WTC11 (cell line): Measurements from ENCODE around the gene DNAJA4. TPM values are rescaled to one million over a fixed set of nuclear protein-coding genes. Genes with fewer than 3 reads are reported as not detected.

ENCODE experiments used
- ATAC-seq: fragments of 200-7000 bp; cut with Tn5 transposase; 2 replicates; pipeline ENCODE4 v1.10.0; 2021; ENCODE audit warnings: mild to moderate bottlenecking, moderate library complexity
- CTCF ChIA-PET: fragments of 300-600 bp; sonication (Branson Sonifier 250); formaldehyde crosslinking; loops from one replicate; lab custom pipeline; 2021; ENCODE audit warnings: antibody characterized with exemption; lab: Charles Lee
- POLR2A ChIA-PET: fragments of 350-600 bp; sonication (Branson Sonifier 250); formaldehyde crosslinking; loops from one replicate; lab custom pipeline; 2021; ENCODE audit warnings: antibody characterized with exemption; lab: Charles Lee
- DNase-seq: peaks from one replicate; pipeline ENCODE4 v3.0.0; 2021; ENCODE audit warnings: low spot score
- H3K27ac Mint-ChIP-seq: 2 replicates; pipeline ENCODE4 v1.8.0; 2021; ENCODE audit warnings: mixed read lengths
- H3K27me3 Mint-ChIP-seq: 2 replicates; pipeline ENCODE4 v1.8.0; 2021; ENCODE audit warnings: low read depth, mild to moderate bottlenecking, moderate library complexity, mixed read lengths
- H3K36me3 Mint-ChIP-seq: 2 replicates; pipeline ENCODE4 v1.8.0; 2021; ENCODE audit warnings: mixed read lengths
- H3K4me1 Mint-ChIP-seq: 2 replicates; pipeline ENCODE4 v1.8.0; 2022; ENCODE audit warnings: mixed read lengths
- H3K4me3 Mint-ChIP-seq: 2 replicates; pipeline ENCODE4 v1.8.0; 2021; ENCODE audit warnings: mild to moderate bottlenecking, moderate library complexity, mixed read lengths
- H3K9me3 Mint-ChIP-seq: 2 replicates; pipeline ENCODE4 v1.8.0; 2021; ENCODE audit warnings: mixed read lengths
- ARID4B ChIP-seq: sonication (generic); formaldehyde crosslinking; IDR thresholded peaks from 2 replicates; pipeline ENCODE4 v1.8.0; 2023; ENCODE audit warnings: missing genetic modification reagents, mild to moderate bottlenecking, borderline replicate concordance
- ATF1 ChIP-seq: sonication (generic); formaldehyde crosslinking; IDR thresholded peaks from 2 replicates; pipeline ENCODE4 v1.8.1; 2023; ENCODE audit warnings: mild to moderate bottlenecking, moderate library complexity, missing genetic modification reagents
- CREB1 ChIP-seq: sonication (generic); formaldehyde crosslinking; IDR thresholded peaks from 2 replicates; pipeline ENCODE4 v1.8.0; 2023; ENCODE audit warnings: mild to moderate bottlenecking, missing genetic modification reagents
- E2F1 ChIP-seq: sonication (generic); formaldehyde crosslinking; IDR thresholded peaks from 2 replicates; pipeline ENCODE4 v1.8.0; 2022; ENCODE audit warnings: mild to moderate bottlenecking, missing genetic modification reagents
- ELF4 ChIP-seq: sonication (generic); formaldehyde crosslinking; IDR thresholded peaks from 2 replicates; pipeline ENCODE4 v1.8.1; 2022; ENCODE audit warnings: low read depth, mild to moderate bottlenecking, moderate library complexity, missing genetic modification reagents
- ERG ChIP-seq: fragments of 250-450 bp; sonication (Bioruptor Pico); IDR thresholded peaks from 2 replicates; pipeline ENCODE4 v1.8.0; 2021; ENCODE audit warnings: mild to moderate bottlenecking
- FOXK1 ChIP-seq: sonication (generic); formaldehyde crosslinking; IDR thresholded peaks from 2 replicates; pipeline ENCODE4 v1.8.0; 2022; ENCODE audit warnings: mild to moderate bottlenecking, moderate library complexity, missing genetic modification reagents
- FOXP1 ChIP-seq: sonication (generic); formaldehyde crosslinking; IDR thresholded peaks from 2 replicates; pipeline ENCODE4 v1.8.0; 2022; ENCODE audit warnings: missing genetic modification reagents, mild to moderate bottlenecking, moderate library complexity, borderline replicate concordance
- IRF1 ChIP-seq: sonication (generic); formaldehyde crosslinking; IDR thresholded peaks from 2 replicates; pipeline ENCODE4 v1.8.0; 2023; ENCODE audit warnings: missing genetic modification reagents
- NR1H2 ChIP-seq: sonication (generic); formaldehyde crosslinking; IDR thresholded peaks from 2 replicates; pipeline ENCODE4 v1.9.0; 2021; ENCODE audit warnings: mild to moderate bottlenecking, moderate library complexity, missing genetic modification reagents
- PRRX2 ChIP-seq: fragments of 250-450 bp; sonication (Bioruptor Pico); IDR thresholded peaks from 2 replicates; pipeline ENCODE4 v1.8.0; 2021; ENCODE audit warnings: mild to moderate bottlenecking
- RELA ChIP-seq: sonication (generic); formaldehyde crosslinking; IDR thresholded peaks from 2 replicates; pipeline ENCODE4 v1.8.1; 2022; ENCODE audit warnings: missing genetic modification reagents, mild to moderate bottlenecking, borderline replicate concordance
- SP1 ChIP-seq: sonication (generic); formaldehyde crosslinking; conservative IDR thresholded peaks from 2 replicates; pipeline ENCODE4 v1.8.1; 2022; ENCODE audit warnings: missing genetic modification reagents
- TP53 ChIP-seq: sonication (generic); formaldehyde crosslinking; IDR thresholded peaks from 2 replicates; pipeline ENCODE4 v1.8.1; 2023; ENCODE audit warnings: mild to moderate bottlenecking, missing genetic modification reagents
- ZMAT4 ChIP-seq: fragments of 250-450 bp; sonication (Bioruptor Pico); IDR thresholded peaks from 2 replicates; pipeline ENCODE4 v1.9.0; 2021; ENCODE audit warnings: mild to moderate bottlenecking
- ZNF219 ChIP-seq: sonication (generic); formaldehyde crosslinking; IDR thresholded peaks from 2 replicates; pipeline ENCODE4 v1.8.0; 2023; ENCODE audit warnings: missing genetic modification reagents, mild to moderate bottlenecking, borderline replicate concordance
- ZNF232 ChIP-seq: sonication (generic); formaldehyde crosslinking; IDR thresholded peaks from 2 replicates; pipeline ENCODE4 v1.8.0; 2022; ENCODE audit warnings: mild to moderate bottlenecking, missing genetic modification reagents
- ZNF317 ChIP-seq: sonication (generic); formaldehyde crosslinking; IDR thresholded peaks from 2 replicates; pipeline ENCODE4 v1.8.1; 2023; ENCODE audit warnings: low read depth, mild to moderate bottlenecking, moderate library complexity, missing genetic modification reagents, borderline replicate concordance
- ZNF425 ChIP-seq: fragments of 250-450 bp; sonication (Bioruptor Pico); conservative IDR thresholded peaks from 2 replicates; pipeline ENCODE4 v1.9.0; 2021; ENCODE audit warnings: mild to moderate bottlenecking
- total RNA-seq: library from RNA; stranded (reverse); gene quantifications from 3 replicates; pipeline ENCODE4 v1.2.3, GENCODE V29; 2021

Gene DNAJA4
- total RNA-seq, 1 experiment from 2014 or later, result 7.8 TPM

- H3K4me3 Mint-ChIP-seq, result no peak overlapping the region
These were observed 6.7 kb upstream of the DNAJA4 start for GRCh38 chr15:78257681-78258080.

GRCh38 chr15:78259232-78259631 is 5.1 kb upstream of the DNAJA4 start:
- Mint-ChIP-seq H3K4me3 (no peak overlapping the region), H3K9me3 (no peaks in the 10 kb centered on the region), H3K36me3 (no peaks in the 10 kb centered on the region), H3K27me3 (peaks cover 18% of the 10 kb centered on the region), H3K27ac (no peak overlapping the region), H3K4me1 (peaks cover 3% of the 10 kb centered on the region; the same call in 1 of the 2 replicates)
- DNase-seq (no peak), ATAC-seq (no peak)
- POLR2A ChIA-PET, result no interaction called here
- TF ChIP-seq ZNF232 (no peak), ZNF317 (CRISPR knock-in tag) (no peak), ATF1 (CRISPR knock-in tag) (no peak), TP53 (CRISPR knock-in tag) (no peak), ZMAT4 (CRISPR knock-in tag) (no peak), IRF1 (no peak), NR1H2 (no peak), FOXP1 (CRISPR knock-in tag) (no peak), ELF4 (CRISPR knock-in tag) (no peak), ERG (no peak), PRRX2 (no peak), ZNF219 (no peak)
- CTCF ChIA-PET, result interaction anchor here (1.5 kb wide), 1 partner anchor 18 kb away, joined by 4 read pairs; no protein-coding TSS in a partner anchor

More at GRCh38 chr15:78257681-78258080, 6.7 kb upstream of the DNAJA4 start:
- ATAC-seq (no peak), DNase-seq (no peak)
- H3K27me3 Mint-ChIP-seq, result peaks cover 6% of the 10 kb centered on the region; the same call in 1 of the 2 replicates
- H3K4me1 Mint-ChIP-seq, result peaks cover 3% of the 10 kb centered on the region; the same call in 1 of the 2 replicates
- no peaks in the 10 kb centered on the region for H3K36me3 Mint-ChIP-seq
- H3K27ac Mint-ChIP-seq, result no peak overlapping the region
- no peaks in the 10 kb centered on the region for H3K9me3 Mint-ChIP-seq
- TF ChIP-seq E2F1 (CRISPR knock-in tag), result no peak
- ChIA-PET POLR2A (no interaction called here), CTCF (interaction anchor here (0.9 kb wide), 1 partner anchor 144 kb away, joined by 3 read pairs; no protein-coding TSS in a partner anchor)

- Mint-ChIP-seq H3K9me3 (no peaks in the 10 kb centered on the region), H3K27me3 (peaks cover 27% of the 10 kb centered on the region), H3K4me1 (peaks cover 8% of the 10 kb centered on the region), H3K27ac (no peak overlapping the region), H3K4me3 (no peak overlapping the region), H3K36me3 (no peaks in the 10 kb centered on the region)
- POLR2A ChIA-PET, result no interaction called here
- TF ChIP-seq CREB1 (CRISPR knock-in tag) (no peak), TP53 (CRISPR knock-in tag) (no peak), ARID4B (no peak), FOXK1 (CRISPR knock-in tag) (no peak), RELA (CRISPR knock-in tag) (no peak), ZNF232 (no peak), ZNF425 (no peak), SP1 (CRISPR knock-in tag) (no peak)
- ATAC-seq (no peak), DNase-seq (no peak)
- CTCF ChIA-PET, result interaction anchor here (1.0 kb wide), 1 partner anchor 147 kb away, joined by 3 read pairs; no protein-coding TSS in a partner anchor
These were observed 3.9 kb upstream of the DNAJA4 start for GRCh38 chr15:78260489-78260888.
